ENCODE data around the gene ACSF2. TPM values are rescaled to one million over a fixed set of nuclear protein-coding genes. Genes with fewer than 3 reads are reported as not detected.
A peak's percentile ranks its signal among the peaks of the same experiment; 100 is the strongest.
"Not testable (repeated sequence)": the region's sequence is repeated elsewhere in the genome, so short reads cannot be mapped to it uniquely, and the experiment has no call there.

ACSF2 gene
- total RNA-seq, 2 experiments from 2014 or later, result 34.6 to 49.4 TPM

DNA sequence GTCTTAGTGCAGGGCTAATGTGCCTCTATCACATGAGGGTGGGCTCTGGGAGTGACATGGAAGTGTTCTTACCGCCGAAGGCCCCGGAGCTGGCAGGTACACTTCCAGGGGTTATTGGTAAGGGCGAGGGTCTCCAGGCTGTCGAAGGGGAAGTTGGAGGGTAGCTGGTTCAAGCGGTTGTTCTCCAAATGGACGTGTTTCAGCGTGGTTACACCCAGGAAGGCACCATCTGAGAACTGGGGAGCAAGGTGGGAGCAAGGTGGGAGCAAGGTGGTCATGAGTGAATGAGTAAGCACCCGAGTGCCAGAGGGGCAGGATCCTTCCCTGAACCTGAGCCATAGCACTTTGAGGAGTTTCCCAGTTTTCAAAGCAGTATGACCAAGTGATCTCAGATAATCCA lies 39.6 kb downstream of the ACSF2 start:
- DNase-seq, result no peak
- Mint-ChIP-seq H3K36me3 (no peaks in the 10 kb centered on the region), H3K27me3 (peaks cover 17% of the 10 kb centered on the region), H3K9me3 (ENCODE audit: low read depth) (no peaks in the 10 kb centered on the region), H3K4me3 (no peak overlapping the region), H3K27ac (no peak overlapping the region), H3K4me1 (peaks cover 6% of the 10 kb centered on the region)
- no peak for ATAC-seq
- CTCF ChIA-PET, result interaction anchor here (0.8 to 1.0 kb wide), 2 partner anchors 12 to 14 kb away, joined by 3 to 4 read pairs; no protein-coding TSS in a partner anchor

- H3K4me3 Mint-ChIP-seq, result no peak overlapping the region
- DNase-seq, result no peak
- H3K4me1 Mint-ChIP-seq, result peaks cover 6% of the 10 kb centered on the region
- no peaks in the 10 kb centered on the region for H3K36me3 Mint-ChIP-seq
- H3K27ac Mint-ChIP-seq, result no peak overlapping the region
- CTCF ChIA-PET, result no interaction called here
- H3K9me3 Mint-ChIP-seq (ENCODE audit: low read depth), result no peaks in the 10 kb centered on the region
- ATAC-seq, result no peak
- peaks cover 17% of the 10 kb centered on the region for H3K27me3 Mint-ChIP-seq
Measured at GRCh38 chr17:50466371-50467113, 40.5 kb downstream of the ACSF2 start.

- H3K36me3 Mint-ChIP-seq, result no peaks in the 10 kb centered on the region
- peaks cover 6% of the 10 kb centered on the region for H3K4me1 Mint-ChIP-seq
- H3K27me3 Mint-ChIP-seq, result peaks cover 17% of the 10 kb centered on the region
- CTCF ChIA-PET, result interaction anchor here (1.4 to 1.5 kb wide), 2 partner anchors 10 to 12 kb away, joined by 4 to 6 read pairs; partner anchors contain the start of gene RSAD1
- no peak overlapping the region for H3K27ac Mint-ChIP-seq
- no peak for DNase-seq
- ATAC-seq, result no peak
- no peaks in the 10 kb centered on the region for H3K9me3 Mint-ChIP-seq (ENCODE audit: low read depth)
- H3K4me3 Mint-ChIP-seq, result no peak overlapping the region
Measured at GRCh38 chr17:50467114-50467854, 41.3 kb downstream of the ACSF2 start.

DNA sequence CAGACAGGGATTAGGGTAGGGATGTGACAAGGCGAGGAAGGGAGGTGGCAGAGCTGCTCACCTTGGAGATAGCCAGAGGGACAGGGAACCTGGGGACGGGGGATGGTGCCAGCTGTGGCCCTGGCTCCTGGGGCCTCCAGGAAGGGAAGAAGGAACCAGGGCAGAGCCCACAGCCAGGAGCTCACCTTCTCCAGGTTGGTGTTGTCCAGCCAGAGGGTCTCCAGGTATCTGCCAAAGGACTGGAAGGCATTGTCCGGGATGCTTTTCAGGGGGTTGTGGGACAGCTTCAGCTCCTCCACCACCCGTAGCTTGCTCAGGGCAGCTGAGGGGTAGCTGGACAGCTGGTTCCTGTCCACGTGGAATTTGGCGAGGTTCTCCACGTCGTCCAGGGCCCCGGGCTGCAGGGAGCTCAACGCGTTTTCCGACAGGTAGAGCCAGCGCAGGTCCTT lies 41.9 kb downstream of the ACSF2 start:
- H3K4me1 Mint-ChIP-seq, result peaks cover 6% of the 10 kb centered on the region
- no peak overlapping the region for H3K4me3 Mint-ChIP-seq
- DNase-seq (no peak), ATAC-seq (no peak)
- H3K27me3 Mint-ChIP-seq, result peaks cover 17% of the 10 kb centered on the region
- H3K9me3 Mint-ChIP-seq (ENCODE audit: low read depth), result no peaks in the 10 kb centered on the region
- no peaks in the 10 kb centered on the region for H3K36me3 Mint-ChIP-seq
- no peak overlapping the region for H3K27ac Mint-ChIP-seq
- CTCF ChIA-PET, result interaction anchor here (1.4 to 1.5 kb wide), 2 partner anchors 10 to 12 kb away, joined by 4 to 6 read pairs; partner anchors contain the start of gene RSAD1

DNA sequence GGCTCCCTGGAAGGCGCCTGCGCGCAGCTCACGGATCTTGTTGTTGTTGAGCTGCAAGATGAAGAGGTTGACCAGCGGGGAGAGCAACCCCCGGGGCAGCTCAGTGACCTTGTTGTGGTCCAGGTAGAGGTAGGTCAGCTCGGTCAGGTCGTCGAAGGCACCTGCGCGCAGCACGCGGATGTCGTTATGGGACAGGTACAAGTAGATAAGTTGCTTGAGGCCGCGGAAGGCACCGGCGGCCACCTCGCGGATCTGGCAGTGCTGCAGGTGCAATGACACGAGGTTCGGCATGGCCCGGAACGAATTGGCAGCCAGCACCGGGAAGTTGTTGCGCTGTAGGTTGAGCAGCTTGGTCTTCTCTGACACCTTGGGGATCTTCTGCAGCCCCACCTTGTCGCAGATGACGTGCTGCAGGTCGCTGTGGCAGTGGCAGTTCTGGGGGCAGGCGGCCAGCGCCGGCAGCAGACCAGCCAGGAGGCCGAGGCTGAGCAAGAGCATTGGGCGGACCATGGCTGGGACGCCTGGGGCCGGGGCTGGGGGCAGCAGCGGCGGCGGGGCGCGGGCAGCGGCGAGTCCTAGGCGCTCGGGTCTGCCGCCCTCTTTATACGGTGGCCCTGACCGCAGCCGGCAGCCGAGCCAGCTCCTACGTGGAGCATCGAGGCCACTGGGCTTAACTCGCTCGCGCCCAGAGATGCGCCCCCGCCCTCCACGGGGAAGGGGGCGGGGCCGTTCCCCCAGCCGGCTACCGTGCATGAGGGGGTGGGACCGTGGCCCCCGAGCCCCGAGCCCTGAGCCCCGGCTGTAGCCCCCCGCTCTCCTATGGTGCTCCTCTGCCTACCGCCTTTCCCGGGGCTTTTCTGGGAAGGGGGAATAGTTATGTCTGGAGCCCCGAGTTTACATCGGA lies 42.5 kb downstream of the ACSF2 start, which contains the start of gene CHAD:
Gene CHAD, minus strand, starts transcription at position 577 of the 904 bp plus-strand sequence. Its CDS starts 67 bp downstream, at position 510.
- Mint-ChIP-seq H3K36me3 (no peaks in the 10 kb centered on the region), H3K27ac (no peak within 1 kb of the TSS), H3K4me1 (peaks cover 6% of the 10 kb centered on the region), H3K27me3 (peaks cover 17% of the 10 kb centered on the region), H3K4me3 (no peak within 1 kb of the TSS), H3K9me3 (ENCODE audit: low read depth) (no peaks in the 10 kb centered on the region)
- DNase-seq (no peak), ATAC-seq (peak; percentile 24)
- CTCF ChIA-PET, result interaction anchor here (0.6 to 1.5 kb wide), 4 partner anchors 9 to 38 kb away, joined by 3 to 6 read pairs (median 4); partner anchors contain the start of gene RSAD1

DNA sequence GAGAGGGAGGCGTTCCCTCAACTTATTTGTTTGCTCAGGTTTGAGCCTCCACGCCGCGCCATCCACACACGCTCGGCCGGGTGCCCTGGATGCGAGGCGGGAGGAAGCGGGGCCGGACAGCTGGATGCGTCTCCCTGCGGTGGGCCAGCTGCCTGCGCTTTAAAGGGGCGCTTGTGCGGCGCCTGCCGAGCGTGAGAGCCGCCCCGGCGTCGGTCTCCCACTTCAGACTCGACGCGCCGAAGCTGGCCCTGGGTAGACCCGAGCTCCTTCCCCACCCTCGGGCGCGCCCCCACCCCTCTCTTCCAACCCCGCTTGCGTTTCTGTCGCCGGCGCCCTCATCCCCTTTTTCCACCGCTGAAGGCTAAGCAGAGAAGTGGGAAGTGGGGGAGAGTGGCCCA lies 43.2 kb downstream of the ACSF2 start:
- DNase-seq (no peak), ATAC-seq (peak; percentile 15)
- CTCF ChIA-PET, result no interaction called here
- Mint-ChIP-seq H3K27me3 (peaks cover 17% of the 10 kb centered on the region), H3K36me3 (no peaks in the 10 kb centered on the region), H3K27ac (no peak overlapping the region), H3K4me1 (peaks cover 6% of the 10 kb centered on the region), H3K9me3 (ENCODE audit: low read depth) (no peaks in the 10 kb centered on the region), H3K4me3 (no peak overlapping the region)

DNA sequence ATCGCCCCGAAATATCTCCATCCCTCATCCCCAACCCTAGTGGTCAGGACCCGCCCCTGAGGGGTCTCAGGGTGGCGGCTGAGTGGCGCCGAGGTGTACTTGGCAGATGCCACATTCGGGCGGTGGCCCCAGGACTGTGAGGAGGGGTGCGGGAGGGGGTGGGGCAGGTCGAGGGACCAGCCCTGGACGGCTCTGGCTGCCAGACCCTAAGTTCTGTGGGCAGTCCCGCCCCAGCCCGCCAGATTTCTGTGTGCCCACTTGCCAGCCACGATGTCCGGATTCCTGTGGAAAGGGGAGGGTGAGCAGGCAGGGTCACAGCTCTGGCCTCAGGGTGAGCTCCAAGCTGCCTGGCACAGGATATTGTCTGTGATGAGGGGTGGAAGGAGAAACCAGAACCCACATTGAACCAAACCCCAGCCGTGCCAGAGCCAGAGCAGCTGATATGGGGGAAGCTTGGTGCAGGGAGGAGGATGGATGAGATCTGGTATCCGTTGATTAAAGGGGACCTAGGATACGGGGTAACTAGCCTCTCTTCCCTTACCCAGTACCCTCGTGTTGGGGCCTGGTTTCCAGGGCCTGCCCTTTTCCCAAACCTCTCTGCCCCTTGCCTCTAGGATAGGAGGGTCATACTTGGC lies 43.8 kb downstream of the ACSF2 start:
- H3K4me1 Mint-ChIP-seq, result peaks cover 6% of the 10 kb centered on the region
- no peaks in the 10 kb centered on the region for H3K36me3 Mint-ChIP-seq
- DNase-seq (no peak), ATAC-seq (no peak)
- H3K9me3 Mint-ChIP-seq (ENCODE audit: low read depth), result no peaks in the 10 kb centered on the region
- no peak overlapping the region for H3K4me3 Mint-ChIP-seq
- H3K27me3 Mint-ChIP-seq, result peaks cover 17% of the 10 kb centered on the region
- no peak overlapping the region for H3K27ac Mint-ChIP-seq
- CTCF ChIA-PET, result interaction anchor here (1.2 kb wide), 1 partner anchor 128 kb away, joined by 3 read pairs; no protein-coding TSS in a partner anchor

DNA sequence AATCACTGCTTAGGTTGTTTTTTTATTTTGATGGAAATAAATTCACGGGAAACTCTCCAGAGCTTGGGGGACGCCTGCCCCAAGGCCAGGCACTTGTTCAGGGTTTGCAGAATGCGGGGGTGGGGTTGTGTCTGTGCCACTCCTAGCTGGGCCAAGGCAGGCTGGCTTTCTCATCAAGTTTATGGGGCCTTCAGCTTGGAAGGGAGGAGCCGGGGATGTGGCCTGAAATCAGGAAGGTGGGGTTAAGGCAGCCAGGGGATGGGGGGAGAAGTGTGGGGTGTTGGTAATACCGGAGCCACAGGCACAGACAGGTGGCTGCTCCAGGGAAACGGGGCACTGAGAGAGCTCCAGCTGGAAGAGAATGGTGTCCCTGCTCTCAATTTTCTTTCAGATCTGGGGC lies 44.4 kb downstream of the ACSF2 start:
- Mint-ChIP-seq H3K27ac (no peak overlapping the region), H3K27me3 (peaks cover 17% of the 10 kb centered on the region), H3K9me3 (ENCODE audit: low read depth) (no peaks in the 10 kb centered on the region), H3K4me1 (peaks cover 6% of the 10 kb centered on the region), H3K36me3 (no peaks in the 10 kb centered on the region), H3K4me3 (no peak overlapping the region)
- ATAC-seq, result no peak
- CTCF ChIA-PET, result interaction anchor here (1.2 to 1.7 kb wide), 3 partner anchors 9 to 129 kb away, joined by 3 to 6 read pairs (median 5); partner anchors contain the start of gene LRRC59
- no peak for DNase-seq

DNA sequence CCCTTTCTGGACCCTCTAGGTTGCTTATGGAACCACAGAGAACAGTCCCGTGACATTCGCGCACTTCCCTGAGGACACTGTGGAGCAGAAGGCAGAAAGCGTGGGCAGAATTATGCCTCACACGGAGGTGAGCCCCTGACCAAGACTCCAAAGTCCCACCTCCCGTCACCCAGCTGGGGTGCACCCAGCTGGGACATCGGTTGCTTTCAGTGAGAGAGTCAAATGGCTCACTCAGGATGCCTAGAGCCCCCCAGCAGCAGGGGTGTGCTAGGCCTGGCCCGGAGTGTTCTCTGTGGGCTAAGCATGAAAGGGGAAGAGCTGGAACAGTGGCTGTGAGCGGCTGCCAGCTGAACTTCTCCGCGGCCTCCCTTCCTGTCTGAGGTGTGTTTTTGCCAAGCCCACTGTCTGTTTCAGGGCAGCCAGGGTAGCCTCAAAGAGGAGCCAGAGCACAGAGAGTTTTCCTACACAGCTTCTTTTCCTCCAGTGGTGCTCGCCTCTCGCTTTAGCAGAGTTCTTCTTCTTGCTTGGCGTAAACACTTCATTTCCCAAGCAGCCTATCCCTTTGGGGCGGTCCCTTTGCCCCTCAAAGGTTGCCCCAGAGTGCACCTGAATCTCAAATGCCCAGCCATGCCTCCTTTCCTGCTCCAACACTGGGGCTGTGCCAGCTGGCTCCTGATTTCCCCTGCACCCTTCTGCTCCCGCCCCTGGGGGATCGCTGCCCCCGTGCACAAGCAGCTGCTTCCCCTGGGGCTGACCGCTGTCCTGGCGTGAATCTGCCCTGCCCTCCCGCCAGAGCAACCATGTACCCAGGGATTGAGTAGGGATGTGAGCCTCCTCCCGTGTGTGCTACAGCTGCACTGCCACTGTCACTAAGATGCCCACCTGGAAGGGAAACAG lies 45.2 kb downstream of the ACSF2 start:
- ATAC-seq, result no peak
- no peaks in the 10 kb centered on the region for H3K9me3 Mint-ChIP-seq (ENCODE audit: low read depth)
- no peak for DNase-seq
- H3K4me1 Mint-ChIP-seq, result peaks cover 6% of the 10 kb centered on the region
- H3K4me3 Mint-ChIP-seq, result no peak overlapping the region
- H3K27me3 Mint-ChIP-seq, result peaks cover 17% of the 10 kb centered on the region
- H3K27ac Mint-ChIP-seq, result no peak overlapping the region
- no peaks in the 10 kb centered on the region for H3K36me3 Mint-ChIP-seq
- CTCF ChIA-PET, result interaction anchor here (1.2 to 1.7 kb wide), 3 partner anchors 8 to 130 kb away, joined by 3 to 6 read pairs (median 5); partner anchors contain the start of gene LRRC59

DNA sequence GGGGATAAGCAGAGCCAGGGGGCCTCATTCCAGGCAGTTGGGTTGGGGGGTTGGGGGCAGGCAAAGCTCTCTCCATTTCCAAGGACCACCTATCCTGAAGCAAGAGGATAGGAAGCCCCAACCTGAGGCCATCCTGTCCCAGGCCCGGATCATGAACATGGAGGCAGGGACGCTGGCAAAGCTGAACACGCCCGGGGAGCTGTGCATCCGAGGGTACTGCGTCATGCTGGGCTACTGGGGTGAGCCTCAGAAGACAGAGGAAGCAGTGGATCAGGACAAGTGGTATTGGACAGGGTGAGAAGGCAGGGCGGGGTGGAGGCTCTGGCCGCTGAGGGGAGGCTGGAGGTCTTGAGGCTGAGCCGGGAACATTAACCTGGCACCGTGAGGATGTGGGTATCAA lies 46.3 kb downstream of the ACSF2 start:
- Mint-ChIP-seq H3K27me3 (peaks cover 16% of the 10 kb centered on the region), H3K27ac (no peak overlapping the region), H3K36me3 (no peaks in the 10 kb centered on the region), H3K4me1 (peaks cover 4% of the 10 kb centered on the region), H3K4me3 (no peak overlapping the region), H3K9me3 (ENCODE audit: low read depth) (no peaks in the 10 kb centered on the region)
- CTCF ChIA-PET, result interaction anchor here (1.5 to 1.6 kb wide), 2 partner anchors 29 to 74 kb away, joined by 4 to 5 read pairs; no protein-coding TSS in a partner anchor
- DNase-seq, result no peak
- no peak for ATAC-seq

- H3K27me3 Mint-ChIP-seq, result peaks cover 11% of the 10 kb centered on the region
- H3K4me3 Mint-ChIP-seq; ATAC-seq; DNase-seq; H3K4me1 Mint-ChIP-seq; H3K36me3 Mint-ChIP-seq; H3K27ac Mint-ChIP-seq; H3K9me3 Mint-ChIP-seq (ENCODE audit: low read depth): not testable (repeated sequence)
- CTCF ChIA-PET, result interaction anchor here (1.1 to 1.6 kb wide), 3 partner anchors 12 to 74 kb away, joined by 3 to 5 read pairs (median 4); no protein-coding TSS in a partner anchor
Measured at GRCh38 chr17:50472761-50473161, 46.7 kb downstream of the ACSF2 start.

Data from activated CD8-positive, alpha-beta memory T cell treated with anti-CD3 and anti-CD28 coated beads, Interleukin-2, amount 10 ng/mL, durations not matched to agents 7 days and 5 days (primary cell).